HG02610 (cell line): Measurements from ENCODE around the gene EMC6.

ENCODE experiments used
- ATAC-seq: cut with Tn5 transposase; IDR thresholded peaks from one replicate; pipeline ENCODE4 v1.9.1; 2021; ENCODE audit warnings: mild to moderate bottlenecking, moderate library complexity; ENCODE audit not compliant: unreplicated experiment

Gene EMC6

GRCh38 chr17:3655766-3656165 is 12.8 kb upstream of the EMC6 start:
- ATAC-seq: no peak

GRCh38 chr17:3656353-3656752 is 12.3 kb upstream of the EMC6 start:
- ATAC-seq: no peak

- no peak for ATAC-seq
Observed at GRCh38 chr17:3656755-3657587, 11.6 kb upstream of the EMC6 start.

DNA sequence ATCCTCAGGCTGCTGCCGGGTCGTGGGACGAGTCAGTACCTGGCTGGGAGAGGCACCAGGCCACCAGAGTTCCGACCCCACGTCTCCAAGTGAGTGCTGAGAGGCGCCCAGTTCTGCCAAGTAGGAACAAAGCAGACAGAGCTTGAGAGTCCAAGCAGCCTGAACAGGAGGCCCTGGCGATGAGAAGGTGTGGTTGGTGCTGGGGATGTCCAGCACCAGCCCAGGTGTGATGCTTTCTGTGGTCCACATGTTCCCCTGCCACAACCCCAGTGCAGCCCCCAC is 11.1 kb upstream of the EMC6 start:
- ATAC-seq: no peak

GRCh38 chr17:3657874-3658783 is 10.5 kb upstream of the EMC6 start:
- ATAC-seq: no peak

DNA sequence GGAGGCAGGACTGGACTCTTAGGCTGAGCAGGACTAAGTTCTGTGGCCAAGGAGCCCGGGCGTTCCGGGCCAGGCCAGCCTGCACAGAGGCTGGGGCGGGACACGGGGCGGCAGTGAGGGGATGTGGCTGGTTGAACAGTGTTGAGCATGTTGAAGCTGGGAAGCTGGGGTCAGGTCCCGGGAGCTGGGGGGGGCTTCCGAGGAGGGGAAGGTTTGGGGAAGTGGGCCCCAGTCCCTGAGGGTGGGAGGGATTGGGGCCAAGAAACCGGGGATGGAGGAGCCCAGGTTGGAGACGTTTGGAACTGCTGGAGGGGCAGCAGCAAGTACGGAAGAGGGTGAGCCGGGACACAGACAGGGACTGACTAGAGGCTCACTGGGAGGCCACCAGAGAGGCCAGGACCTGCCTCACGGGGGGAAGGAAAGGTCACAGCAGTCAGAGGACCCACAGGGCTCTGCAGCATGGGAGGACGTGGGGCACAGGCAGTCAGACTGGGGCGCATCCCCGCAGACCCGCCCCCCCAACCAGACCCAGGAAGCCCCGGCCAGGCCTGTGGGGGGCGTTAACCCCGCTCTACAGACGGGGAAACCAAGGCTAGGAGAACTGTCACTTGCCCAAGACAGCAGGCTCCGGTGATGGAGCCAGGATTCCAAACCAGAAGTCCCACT is 9.7 kb upstream of the EMC6 start:
- no peak for ATAC-seq

- ATAC-seq: no peak
Observed at GRCh38 chr17:3659541-3660111, 9.0 kb upstream of the EMC6 start.

GRCh38 chr17:3660311-3660891 is 8.2 kb upstream of the EMC6 start:
- no peak for ATAC-seq

GRCh38 chr17:3663102-3664011 is 5.3 kb upstream of the EMC6 start:
- ATAC-seq: no peak

GRCh38 chr17:3665834-3666233 is 2.8 kb upstream of the EMC6 start:
- no peak for ATAC-seq

DNA sequence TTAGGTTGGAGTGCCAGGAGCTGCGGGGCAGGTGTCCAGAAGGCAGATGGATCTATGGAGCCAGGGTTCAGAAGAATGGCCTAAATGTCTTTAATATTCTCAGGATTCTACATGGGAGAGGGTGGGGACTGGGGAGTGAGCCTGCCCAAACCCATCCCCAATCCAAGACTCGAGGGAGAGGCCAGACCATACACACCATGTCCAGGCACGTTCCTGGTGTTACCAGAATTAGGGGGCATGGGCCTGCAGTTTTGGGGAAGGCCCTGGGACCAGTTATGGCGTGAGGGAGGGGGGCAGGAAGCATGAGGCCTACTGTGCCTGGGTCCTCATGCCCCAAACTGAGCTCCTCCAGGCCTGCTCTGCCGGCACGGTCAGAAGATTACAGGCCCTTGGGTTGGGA is 2.1 kb upstream of the EMC6 start:
- ATAC-seq: no peak

- peak; percentile 2 for ATAC-seq
Observed at GRCh38 chr17:3667366-3668278, 990 bp upstream of the EMC6 start.

- ATAC-seq: no peak
Observed at GRCh38 chr17:3669085-3669347, 404 bp downstream of the EMC6 start.

DNA sequence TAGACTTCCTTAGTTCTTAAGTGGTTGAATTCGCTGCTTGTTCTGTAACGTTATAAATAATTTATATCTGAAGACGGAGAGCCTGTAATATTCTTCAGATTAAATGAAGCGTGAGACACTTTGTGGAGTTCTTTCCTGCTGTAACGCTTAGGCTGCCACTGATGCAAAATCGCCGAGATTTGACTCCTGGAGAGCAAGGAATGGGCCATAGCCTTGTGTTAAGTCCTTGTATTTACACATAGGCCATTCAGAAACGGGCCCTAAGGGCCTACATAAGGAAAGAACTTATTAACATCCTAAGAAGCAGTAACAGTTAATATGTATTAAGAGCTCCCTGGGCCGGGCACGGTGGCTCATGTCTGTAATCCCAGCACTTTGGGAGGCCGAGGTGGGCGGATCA is 936 bp downstream of the EMC6 start:
- no peak for ATAC-seq

GRCh38 chr17:3672571-3672970 is 4.0 kb downstream of the EMC6 start:
- no peak for ATAC-seq

DNA sequence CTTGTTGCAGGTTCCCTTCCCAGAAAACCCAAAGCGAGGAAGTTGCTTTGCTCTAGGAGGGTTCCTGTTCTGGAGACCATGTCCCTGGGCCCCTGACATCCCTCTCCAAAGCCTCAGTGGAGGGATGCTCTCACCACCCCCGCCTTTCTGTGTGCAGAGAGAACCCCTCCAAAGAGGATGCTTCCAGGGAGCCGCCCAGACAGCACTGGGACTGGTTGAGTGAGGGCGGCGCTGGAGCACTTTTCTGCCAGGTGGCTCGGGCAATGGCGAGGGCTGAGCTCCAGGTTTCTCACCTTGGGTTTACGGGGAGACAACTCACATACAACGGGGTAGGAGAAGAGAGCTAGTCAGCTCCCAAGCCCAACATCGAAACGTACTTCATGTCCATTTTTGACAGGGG is 7.3 kb downstream of the EMC6 start:
- no peak for ATAC-seq

GRCh38 chr17:3678095-3678820 is 9.6 kb downstream of the EMC6 start:
- no peak for ATAC-seq

DNA sequence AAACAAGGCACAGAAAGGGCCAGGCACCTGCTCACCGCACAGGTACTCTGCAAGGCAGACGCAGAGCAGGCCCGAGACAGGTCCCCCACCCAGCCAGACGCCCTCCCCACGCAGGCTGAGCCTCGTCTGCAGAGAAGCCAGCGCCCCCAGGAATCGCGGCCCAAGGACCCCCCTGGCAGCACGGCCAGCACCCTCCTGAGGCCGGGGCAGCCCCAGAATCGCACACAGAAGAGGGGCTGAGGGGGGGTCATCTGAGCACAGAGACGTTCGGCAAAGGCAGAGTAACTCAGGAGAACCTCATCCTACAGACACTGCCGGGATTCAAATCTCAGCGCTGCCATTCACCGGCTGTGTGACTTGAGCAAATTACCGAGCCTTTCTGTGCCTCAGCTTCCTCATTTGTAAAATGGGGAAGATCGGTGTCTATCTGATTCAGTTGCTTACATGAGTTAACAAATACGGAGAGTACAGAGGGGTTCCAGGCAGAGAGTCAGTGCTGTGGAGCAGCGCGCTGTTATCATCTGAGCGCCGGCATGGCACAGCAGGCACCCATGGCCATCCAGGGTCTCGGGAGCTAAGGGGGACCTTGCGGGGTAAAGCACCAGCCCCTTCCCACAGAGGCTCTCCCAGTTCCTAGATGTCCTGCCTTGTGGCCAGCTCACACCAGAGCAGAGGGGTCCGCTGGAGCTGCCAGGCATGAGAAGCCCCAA is 10.4 kb downstream of the EMC6 start:
- no peak for ATAC-seq
